ENCODE measurements around the gene MTX1.

DNA sequence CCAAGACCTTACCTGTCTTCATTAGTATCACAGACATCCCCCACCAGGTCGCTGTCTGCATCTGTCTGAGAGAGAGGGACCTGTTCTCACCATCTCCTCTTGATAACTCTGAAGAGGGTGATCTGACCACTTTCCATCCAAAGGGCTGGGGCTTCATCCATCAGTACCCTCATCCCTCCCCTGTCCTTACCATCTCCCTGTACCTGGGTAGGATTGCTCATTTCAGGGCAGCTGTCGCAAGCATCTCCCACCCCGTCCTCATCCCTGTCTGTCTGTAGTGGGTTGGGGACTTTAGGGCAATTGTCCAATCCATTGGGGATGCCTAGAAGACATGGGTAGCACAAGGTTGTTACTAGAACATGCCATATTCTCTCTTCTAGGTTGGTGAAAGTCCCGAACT is 8.7 kb upstream of the MTX1 start:
- TF ChIP-seq, protein P1, sequence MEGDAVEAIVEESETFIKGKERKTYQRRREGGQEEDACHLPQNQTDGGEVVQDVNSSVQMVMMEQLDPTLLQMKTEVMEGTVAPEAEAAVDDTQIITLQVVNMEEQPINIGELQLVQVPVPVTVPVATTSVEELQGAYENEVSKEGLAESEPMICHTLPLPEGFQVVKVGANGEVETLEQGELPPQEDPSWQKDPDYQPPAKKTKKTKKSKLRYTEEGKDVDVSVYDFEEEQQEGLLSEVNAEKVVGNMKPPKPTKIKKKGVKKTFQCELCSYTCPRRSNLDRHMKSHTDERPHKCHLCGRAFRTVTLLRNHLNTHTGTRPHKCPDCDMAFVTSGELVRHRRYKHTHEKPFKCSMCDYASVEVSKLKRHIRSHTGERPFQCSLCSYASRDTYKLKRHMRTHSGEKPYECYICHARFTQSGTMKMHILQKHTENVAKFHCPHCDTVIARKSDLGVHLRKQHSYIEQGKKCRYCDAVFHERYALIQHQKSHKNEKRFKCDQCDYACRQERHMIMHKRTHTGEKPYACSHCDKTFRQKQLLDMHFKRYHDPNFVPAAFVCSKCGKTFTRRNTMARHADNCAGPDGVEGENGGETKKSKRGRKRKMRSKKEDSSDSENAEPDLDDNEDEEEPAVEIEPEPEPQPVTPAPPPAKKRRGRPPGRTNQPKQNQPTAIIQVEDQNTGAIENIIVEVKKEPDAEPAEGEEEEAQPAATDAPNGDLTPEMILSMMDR (conservative IDR thresholded peaks at IDR 0.05; ENCODE audit: low read length): no peak
- no peak for TF ChIP-seq EZH2phosphoT487 (IDR thresholded peaks at IDR 0.05; ENCODE audit: borderline replicate concordance)
